Measurements from ENCODE around the gene MCCC1.

- no peak for TF ChIP-seq CTCF (IDR thresholded peaks at IDR 0.05)
- no peak for TF ChIP-seq POLR2A (IDR thresholded peaks at IDR 0.05)
Observed at GRCh38 chr3:182986021-182986420, 113.3 kb downstream of the MCCC1 start.
